ENCODE data around the gene CPB2. TPM values are rescaled to one million over a fixed set of nuclear protein-coding genes. Genes with fewer than 3 reads are reported as not detected.

Gene CPB2
- polyA plus RNA-seq, 1 donor from 2014 or later, result 0.14 TPM

DNA sequence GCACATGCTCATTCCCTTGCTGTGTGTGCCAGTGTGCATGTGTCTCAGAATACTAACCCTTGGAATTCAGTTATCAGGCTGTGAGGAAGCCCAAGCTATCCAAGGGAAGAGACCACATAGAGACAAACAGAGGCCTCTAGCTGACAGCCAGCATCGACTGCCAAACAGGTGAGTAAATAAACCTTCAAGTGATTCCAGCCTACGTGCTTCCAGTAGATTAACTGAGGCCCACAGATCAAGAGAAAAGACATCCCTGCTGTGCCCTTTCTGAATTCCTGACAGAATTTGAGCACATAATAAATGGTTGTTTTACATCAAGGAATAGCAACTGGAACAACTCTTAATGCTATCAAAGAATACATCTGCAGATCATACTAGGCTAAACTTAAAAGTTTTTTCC is 69.8 kb downstream of the CPB2 start:
- peaks cover 0 to 1% (median 0%) of the 10 kb centered on the region in 3 donors for H3K9me3 Mint-ChIP-seq
- peaks cover 27% of the 10 kb centered on the region for H3K36me3 Mint-ChIP-seq

DNA sequence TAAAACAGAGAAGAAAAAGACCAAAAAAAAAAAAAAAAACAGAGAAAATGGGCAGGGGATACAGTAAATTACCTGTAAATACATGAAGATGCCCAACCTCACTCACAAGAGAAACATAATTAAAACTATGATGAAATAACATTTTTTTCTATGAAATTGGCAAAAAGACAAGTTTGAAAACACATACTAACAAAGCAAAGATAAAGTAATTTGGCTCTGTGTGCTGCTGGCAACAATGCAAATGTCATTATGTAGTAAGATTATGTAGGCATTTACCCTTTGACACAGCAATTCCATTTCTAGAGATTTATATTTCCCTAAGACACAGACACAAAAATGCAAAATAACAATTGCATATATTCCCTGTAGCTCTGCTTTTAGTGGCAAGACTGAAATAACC is 72.5 kb downstream of the CPB2 start:
- H3K27me3 Mint-ChIP-seq, result no peaks in the 10 kb centered on the region
- H3K4me1 Mint-ChIP-seq, result peaks cover 2 to 7% (median 4%) of the 10 kb centered on the region in 3 donors
- H3K36me3 Mint-ChIP-seq, result peaks cover 25% of the 10 kb centered on the region
- no peak overlapping the region for H3K27ac Mint-ChIP-seq
- H3K9me3 Mint-ChIP-seq, result peaks cover 0 to 2% (median 0%) of the 10 kb centered on the region in 3 donors
- H3K4me3 Mint-ChIP-seq, result no peak overlapping the region

More for the DNA sequence above, 69.8 kb downstream of the CPB2 start:
- Mint-ChIP-seq H3K4me1 (peaks cover 0 to 4% (median 2%) of the 10 kb centered on the region in 3 donors), H3K27ac (no peak overlapping the region), H3K4me3 (no peak overlapping the region), H3K27me3 (no peaks in the 10 kb centered on the region)

DNA sequence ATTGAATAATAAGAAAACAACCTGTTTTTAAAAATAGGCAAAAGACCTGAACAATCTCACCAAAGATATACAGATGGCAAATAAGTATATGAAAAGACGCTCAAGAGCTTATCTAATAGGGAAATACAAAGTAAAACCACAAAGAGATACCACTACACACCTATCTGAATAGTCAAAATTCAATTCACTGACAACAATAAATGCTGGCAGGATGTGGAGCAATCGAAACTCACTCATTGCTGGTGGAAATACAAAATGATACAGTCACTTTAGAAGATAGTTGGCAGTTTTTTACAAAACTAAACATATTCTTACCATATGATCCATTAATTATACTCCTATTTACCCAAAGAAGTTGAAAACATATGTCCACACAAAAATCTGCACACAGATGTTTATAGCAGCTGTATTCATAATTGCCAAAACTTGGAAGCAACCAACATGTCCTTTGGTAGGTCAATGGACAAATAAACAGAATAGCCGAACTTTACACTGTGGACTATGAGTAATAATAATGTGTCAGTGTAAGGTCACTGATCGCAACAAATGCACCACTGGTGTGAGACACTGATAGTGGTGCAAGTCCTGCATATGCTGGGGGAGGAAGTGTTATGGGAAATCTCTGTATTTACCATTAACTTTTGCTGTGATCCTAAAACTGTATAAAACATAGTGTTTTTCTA is 73.1 kb downstream of the CPB2 start:
- Mint-ChIP-seq H3K27ac (no peak overlapping the region), H3K27me3 (no peaks in the 10 kb centered on the region), H3K4me1 (peaks cover 2 to 8% (median 4%) of the 10 kb centered on the region in 3 donors), H3K9me3 (peaks cover 0 to 2% (median 0%) of the 10 kb centered on the region in 3 donors), H3K4me3 (no peak overlapping the region), H3K36me3 (peaks cover 25% of the 10 kb centered on the region)

DNA sequence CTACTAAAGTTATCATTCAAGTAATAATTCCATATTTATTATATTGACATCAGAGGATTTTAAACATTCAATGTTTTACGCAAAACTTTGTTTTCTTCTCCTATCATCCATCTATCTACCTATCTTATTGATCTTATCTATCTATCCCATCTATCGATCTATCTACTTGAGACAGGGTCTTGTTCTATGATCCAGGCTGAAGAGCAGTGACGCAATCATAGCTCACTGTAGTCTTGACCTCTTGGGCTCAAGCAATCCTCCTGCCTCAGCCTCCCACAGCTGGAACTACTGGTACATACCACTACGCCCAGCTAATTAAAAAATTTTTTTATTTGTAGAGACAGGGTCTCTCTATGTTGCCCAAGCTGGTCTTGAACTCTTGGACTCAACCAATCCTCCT is 79.7 kb downstream of the CPB2 start:
- H3K4me3 Mint-ChIP-seq, result no peak overlapping the region
- peaks cover 0 to 8% (median 5%) of the 10 kb centered on the region in 3 donors for H3K4me1 Mint-ChIP-seq
- H3K9me3 Mint-ChIP-seq, result peaks cover 0 to 2% (median 0%) of the 10 kb centered on the region in 3 donors
- H3K27ac Mint-ChIP-seq, result no peak overlapping the region
- H3K27me3 Mint-ChIP-seq, result no peaks in the 10 kb centered on the region
- H3K36me3 Mint-ChIP-seq, result peaks cover 7% of the 10 kb centered on the region

DNA sequence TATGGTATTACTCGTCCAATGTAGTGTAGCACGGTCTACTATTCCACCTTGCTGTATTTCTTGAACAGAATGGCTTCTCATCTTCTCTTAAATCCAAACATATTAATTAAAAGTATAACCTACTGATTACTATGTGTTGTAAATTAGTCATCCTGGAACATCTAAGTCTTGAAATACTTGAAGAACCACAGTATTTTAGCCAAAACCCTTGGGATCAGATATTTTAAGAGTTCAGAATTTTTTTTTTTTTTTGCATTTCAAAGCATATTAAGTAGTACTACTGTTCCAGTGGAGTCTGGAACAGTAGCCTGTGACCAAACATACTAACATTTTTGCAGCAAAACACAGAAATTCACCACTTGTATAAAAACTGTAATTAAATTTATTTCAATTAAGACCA is 82.4 kb downstream of the CPB2 start:
- peaks cover 0 to 3% (median 2%) of the 10 kb centered on the region in 3 donors for H3K4me1 Mint-ChIP-seq
- H3K36me3 Mint-ChIP-seq, result no peaks in the 10 kb centered on the region
- H3K27ac Mint-ChIP-seq, result no peak overlapping the region

DNA sequence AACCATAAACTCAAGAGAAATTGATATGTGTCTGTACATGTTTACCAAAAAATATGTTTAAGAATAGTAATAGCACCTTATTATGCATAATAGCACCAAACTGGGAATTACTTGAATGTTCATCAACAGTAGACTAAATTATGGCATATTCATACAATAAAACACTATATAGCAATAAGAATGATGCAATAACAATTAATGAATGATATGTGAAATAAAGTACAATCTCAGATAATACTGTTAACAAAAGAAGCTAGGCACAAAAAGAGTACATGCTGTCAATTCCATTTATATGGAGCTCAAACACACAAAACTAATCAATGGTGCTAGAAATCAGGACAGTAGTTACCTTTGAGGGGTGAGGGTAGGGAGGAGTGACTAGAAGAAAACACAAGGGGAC is 88.6 kb downstream of the CPB2 start:
- no peaks in the 10 kb centered on the region for H3K27me3 Mint-ChIP-seq
- H3K4me1 Mint-ChIP-seq, result peaks cover 0 to 4% (median 1%) of the 10 kb centered on the region in 3 donors
- no peaks in the 10 kb centered on the region for H3K9me3 Mint-ChIP-seq
- no peak overlapping the region for H3K4me3 Mint-ChIP-seq
- H3K36me3 Mint-ChIP-seq, result no peaks in the 10 kb centered on the region
- H3K27ac Mint-ChIP-seq, result no peak overlapping the region

More for the DNA sequence above, 82.4 kb downstream of the CPB2 start:
- Mint-ChIP-seq H3K4me3 (no peak overlapping the region), H3K27me3 (no peaks in the 10 kb centered on the region), H3K9me3 (no peaks in the 10 kb centered on the region)

DNA sequence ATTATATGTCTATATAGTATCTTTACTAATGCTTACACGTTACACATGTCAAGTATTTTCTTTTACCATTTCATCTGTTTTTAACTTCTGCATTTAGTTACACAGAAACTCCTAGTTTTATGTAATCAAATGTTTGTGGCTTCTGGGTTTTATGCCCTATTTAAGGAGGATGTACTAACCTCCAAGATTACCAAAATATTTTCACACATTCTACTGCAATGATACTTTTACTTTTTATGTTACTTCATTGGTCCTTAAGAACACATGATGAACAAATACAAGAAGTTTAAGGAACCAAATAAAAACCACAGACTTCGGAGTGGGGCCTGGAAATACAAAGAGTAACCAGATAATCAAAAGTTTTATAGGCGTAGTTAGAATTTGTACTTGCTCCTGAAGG is 89.5 kb downstream of the CPB2 start:
- H3K4me3 Mint-ChIP-seq, result no peak overlapping the region
- peaks cover 0 to 4% (median 1%) of the 10 kb centered on the region in 3 donors for H3K4me1 Mint-ChIP-seq
- peaks cover under 1% of the 10 kb centered on the region for H3K36me3 Mint-ChIP-seq
- no peaks in the 10 kb centered on the region for H3K27me3 Mint-ChIP-seq
- H3K9me3 Mint-ChIP-seq, result no peaks in the 10 kb centered on the region
- no peak overlapping the region for H3K27ac Mint-ChIP-seq

DNA sequence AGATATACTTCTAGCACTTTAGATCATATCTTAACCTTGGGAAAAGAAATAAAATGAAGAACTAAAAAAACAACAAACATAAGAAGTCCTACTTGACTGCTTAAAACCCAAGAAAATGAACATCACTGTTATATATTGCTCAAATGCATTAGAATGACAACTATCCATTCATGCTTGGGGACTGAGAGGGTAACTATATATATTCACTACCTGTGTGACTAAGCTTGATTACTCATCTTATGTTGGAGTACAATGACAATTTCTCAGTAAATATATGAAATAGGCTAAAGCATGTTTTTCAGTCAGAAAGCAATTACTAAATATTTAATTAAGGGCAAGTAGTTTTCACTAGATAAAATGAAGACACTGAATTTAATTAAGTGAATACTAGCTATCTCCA is 92.4 kb downstream of the CPB2 start:
- no peak overlapping the region for H3K27ac Mint-ChIP-seq
- H3K4me3 Mint-ChIP-seq, result no peak overlapping the region
- peaks cover 0 to 4% (median 0%) of the 10 kb centered on the region in 3 donors for H3K4me1 Mint-ChIP-seq
- no peaks in the 10 kb centered on the region for H3K9me3 Mint-ChIP-seq
- H3K27me3 Mint-ChIP-seq, result no peaks in the 10 kb centered on the region
- peaks cover 6% of the 10 kb centered on the region for H3K36me3 Mint-ChIP-seq

DNA sequence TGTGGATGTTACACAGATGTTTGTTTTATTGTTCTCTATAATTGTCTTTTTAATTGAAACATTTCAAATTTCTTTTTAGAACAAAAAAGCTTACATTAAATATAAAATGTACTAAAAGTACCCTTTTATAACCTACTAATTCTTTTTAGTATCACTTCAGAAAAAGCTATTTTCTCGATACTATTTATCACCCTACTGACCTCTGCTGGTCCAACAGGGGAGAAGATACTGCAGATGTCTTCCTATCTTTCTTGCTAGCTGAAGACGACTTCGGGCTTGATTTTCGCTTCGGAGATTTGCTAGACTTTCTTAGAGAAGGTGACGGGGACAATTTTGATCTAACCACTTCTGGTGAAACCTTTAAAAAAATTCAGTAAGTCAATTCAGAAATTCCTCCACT is 94.7 kb downstream of the CPB2 start:
- Mint-ChIP-seq H3K27ac (no peak overlapping the region), H3K4me3 (no peak overlapping the region), H3K9me3 (peaks cover 0 to 1% (median 0%) of the 10 kb centered on the region in 3 donors), H3K4me1 (peaks cover 0 to 4% (median 0%) of the 10 kb centered on the region in 3 donors), H3K27me3 (no peaks in the 10 kb centered on the region), H3K36me3 (peaks cover 6% of the 10 kb centered on the region)

DNA sequence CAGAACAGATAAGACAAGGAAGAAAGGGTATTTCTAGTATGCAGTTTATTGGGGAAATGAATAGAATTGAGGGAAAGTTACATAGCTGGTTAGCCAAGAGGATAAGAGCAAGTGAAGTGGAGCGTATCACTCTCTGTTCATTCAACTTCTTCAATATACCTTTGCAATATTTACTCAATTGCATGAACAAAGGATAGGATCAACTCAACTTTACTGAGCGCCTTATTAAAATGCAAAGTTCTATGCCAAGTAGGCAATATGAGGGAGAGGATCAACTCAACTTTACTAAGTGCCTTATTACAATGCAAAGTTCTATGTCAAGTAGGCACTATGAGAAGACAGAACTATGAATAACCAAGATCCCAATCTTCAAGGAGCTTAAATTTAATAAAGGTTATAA is 96.2 kb downstream of the CPB2 start:
- Mint-ChIP-seq H3K27ac (no peak overlapping the region), H3K4me3 (no peak overlapping the region), H3K36me3 (peaks cover 8% of the 10 kb centered on the region), H3K9me3 (peaks cover 0 to 1% (median 0%) of the 10 kb centered on the region in 3 donors), H3K4me1 (peaks cover 0 to 2% (median 0%) of the 10 kb centered on the region in 3 donors), H3K27me3 (no peaks in the 10 kb centered on the region)

DNA sequence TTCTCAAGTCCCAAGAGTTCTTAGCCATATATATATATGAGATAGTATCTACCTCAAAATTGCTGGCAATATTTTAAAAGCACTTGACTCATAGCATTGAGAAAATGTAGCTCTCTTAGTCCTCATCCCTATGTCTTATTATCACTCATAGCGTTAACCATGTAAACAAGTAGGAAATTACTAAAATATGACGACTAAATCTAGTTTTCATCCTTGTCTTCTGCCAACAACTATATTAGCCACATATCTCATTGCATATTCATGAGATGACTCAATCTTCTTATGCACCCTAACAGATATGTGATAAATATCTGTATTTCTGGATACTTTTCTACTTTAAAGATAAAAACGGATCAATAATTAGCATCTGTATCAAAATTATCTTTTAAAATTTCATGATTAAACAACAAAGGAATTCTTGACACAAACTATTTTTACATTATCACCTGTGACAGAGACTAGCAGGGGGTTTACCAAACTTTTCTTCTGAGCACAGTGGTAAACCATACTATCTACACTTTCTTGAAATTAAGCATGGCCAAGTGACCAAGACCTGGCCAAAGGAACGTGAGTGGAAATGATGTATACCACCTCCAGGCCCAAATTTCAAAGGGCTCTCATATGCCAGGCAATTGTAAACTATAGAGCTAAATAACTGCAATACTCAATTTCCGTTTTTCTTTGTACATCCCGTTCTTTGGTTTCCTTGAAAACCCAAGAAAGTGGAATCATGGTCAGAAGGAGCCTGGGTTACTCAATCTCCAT is 98.0 kb downstream of the CPB2 start:
- Mint-ChIP-seq H3K9me3 (peaks cover 0 to 1% (median 0%) of the 10 kb centered on the region in 3 donors), H3K4me3 (no peak overlapping the region), H3K4me1 (peaks cover 7 to 11% (median 8%) of the 10 kb centered on the region in 3 donors), H3K36me3 (peaks cover 16% of the 10 kb centered on the region), H3K27me3 (no peaks in the 10 kb centered on the region), H3K27ac (no peak overlapping the region)

DNA sequence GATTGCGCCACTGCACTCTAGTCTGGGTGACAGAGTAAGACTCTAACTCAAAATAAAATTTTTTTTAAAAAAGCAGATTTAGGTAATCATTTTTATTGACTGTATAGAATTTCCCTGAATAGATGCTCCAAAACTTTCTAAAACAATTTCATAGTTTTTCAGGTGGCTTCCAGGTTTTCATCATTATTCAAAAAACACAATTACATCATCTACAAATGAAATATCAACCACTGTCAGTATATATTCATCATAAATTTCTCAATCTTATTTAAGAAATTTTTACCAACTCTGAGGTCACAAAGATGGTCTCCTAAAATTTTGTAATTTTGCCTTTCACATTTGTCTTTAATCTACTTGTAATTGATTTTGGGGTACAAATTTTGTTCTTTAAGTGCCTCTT is 100.3 kb downstream of the CPB2 start:
- peaks cover 21% of the 10 kb centered on the region for H3K36me3 Mint-ChIP-seq
- no peak overlapping the region for H3K4me3 Mint-ChIP-seq
- H3K27me3 Mint-ChIP-seq, result no peaks in the 10 kb centered on the region
- no peak overlapping the region for H3K27ac Mint-ChIP-seq
- H3K9me3 Mint-ChIP-seq, result peaks cover 0 to 1% (median 0%) of the 10 kb centered on the region in 3 donors
- H3K4me1 Mint-ChIP-seq, result peaks cover 8 to 13% (median 9%) of the 10 kb centered on the region in 3 donors

Other genes with a start within 250 kb of the CPB2 start
- 59.8 TPM for gene ZC3H13, start 52.3 kb downstream of the CPB2 start, polyA plus RNA-seq
- gene LCP1, start 77.1 kb upstream of the CPB2 start, polyA plus RNA-seq, result 835 TPM
- not detected for gene LRRC63, start 106.9 kb upstream of the CPB2 start, polyA plus RNA-seq

All from IgD-negative memory B cell (primary cell).